WERI-Rb-1 (cell line): ENCODE data around the gene CLCN4.
A peak's percentile ranks its signal among the peaks of the same experiment; 100 is the strongest.

ENCODE experiments used
- DNase-seq: peaks from one replicate; pipeline ENCODE4 v3.0.0-alpha.2; 2020
- H3K27ac ChIP-seq: fragments of 250-450 bp; sonication (Bioruptor Pico); 2 replicates; pipeline ENCODE4 v1.5.1; 2020; ENCODE audit warnings: mild to moderate bottlenecking, moderate library complexity
- H3K27me3 ChIP-seq: fragments of 250-450 bp; sonication (Bioruptor Pico); 2 replicates; pipeline ENCODE4 v1.5.1; 2021; ENCODE audit warnings: mild to moderate bottlenecking, low read depth, moderate library complexity; ENCODE audit not compliant: insufficient read depth, severe bottlenecking
- H3K36me3 ChIP-seq: fragments of 250-450 bp; sonication (Bioruptor Pico); 2 replicates; pipeline ENCODE4 v1.5.1; 2020; ENCODE audit warnings: mild to moderate bottlenecking, moderate library complexity
- H3K4me3 ChIP-seq: 2 replicates; pipeline ENCODE4 v1.5.1; 2011; ENCODE audit warnings: low read depth, mild to moderate bottlenecking, control low read depth, low read length
- H3K9me3 ChIP-seq: fragments of 250-450 bp; sonication (Bioruptor Pico); 2 replicates; pipeline ENCODE4 v1.5.1; 2021; ENCODE audit warnings: mild to moderate bottlenecking, moderate library complexity; ENCODE audit not compliant: severe bottlenecking
- CTCF ChIP-seq: IDR thresholded peaks from 2 replicates; pipeline ENCODE4 v1.5.1; 2011; ENCODE audit warnings: low read depth, mild to moderate bottlenecking, control low read depth, inconsistent platforms, low read length

The CLCN4 gene

GRCh38 chrX:10156199-10157031 is at the start of gene CLCN4:
CLCN4 (plus strand) TSS chrX:10156975; CDS start chrX:10185033, 28,058 bp downstream.
- peak; percentile 67 for DNase-seq
- peaks cover 15% of the 10 kb centered on the region for H3K27me3 ChIP-seq
- peak within 1 kb of the TSS; percentile 30; the same call in 1 of the 2 replicates for H3K27ac ChIP-seq

GRCh38 chrX:10107483-10107882 is 49.3 kb upstream of the CLCN4 start:
- no peak for DNase-seq
- Histone ChIP-seq H3K9me3 (no peaks in the 10 kb centered on the region), H3K4me3 (no peak overlapping the region), H3K36me3 (no peaks in the 10 kb centered on the region), H3K27me3 (peaks cover 13% of the 10 kb centered on the region), H3K27ac (no peak overlapping the region)
- no peak for TF ChIP-seq CTCF

More at GRCh38 chrX:10156199-10157031, at the start of gene CLCN4:
- TF ChIP-seq CTCF = no peak
- H3K9me3 ChIP-seq = no peaks in the 10 kb centered on the region
- no peaks in the 10 kb centered on the region for H3K36me3 ChIP-seq
- H3K4me3 ChIP-seq = peak within 1 kb of the TSS; percentile 39

- Histone ChIP-seq H3K27me3 (peaks cover 10% of the 10 kb centered on the region), H3K27ac (no peak overlapping the region), H3K36me3 (no peaks in the 10 kb centered on the region), H3K9me3 (no peaks in the 10 kb centered on the region), H3K4me3 (no peak overlapping the region)
- no peak for DNase-seq
- no peak for TF ChIP-seq CTCF
Measured at GRCh38 chrX:10108288-10108687, 48.5 kb upstream of the CLCN4 start.

GRCh38 chrX:10109695-10110094 is 47.1 kb upstream of the CLCN4 start:
- H3K27me3 ChIP-seq = peaks cover 6% of the 10 kb centered on the region
- TF ChIP-seq CTCF = no peak
- no peak for DNase-seq
- no peak overlapping the region for H3K4me3 ChIP-seq
- no peaks in the 10 kb centered on the region for H3K9me3 ChIP-seq
- H3K36me3 ChIP-seq = no peaks in the 10 kb centered on the region
- no peak overlapping the region for H3K27ac ChIP-seq

GRCh38 chrX:10110316-10110935 is 46.3 kb upstream of the CLCN4 start:
- H3K9me3 ChIP-seq = no peaks in the 10 kb centered on the region
- DNase-seq = no peak
- TF ChIP-seq CTCF = no peak
- H3K4me3 ChIP-seq = no peak overlapping the region
- no peaks in the 10 kb centered on the region for H3K36me3 ChIP-seq
- H3K27me3 ChIP-seq = peaks cover 6% of the 10 kb centered on the region
- no peak overlapping the region for H3K27ac ChIP-seq
